Measurements from ENCODE around the gene C4orf50. TPM values are rescaled to one million over a fixed set of nuclear protein-coding genes. Genes with fewer than 3 reads are reported as not detected.

C4orf50 gene
- total and polyA plus RNA-seq, 4 experiments from 2014 or later, result 0.02 to 0.26 (median 0.25) TPM; not detected in 1

DNA sequence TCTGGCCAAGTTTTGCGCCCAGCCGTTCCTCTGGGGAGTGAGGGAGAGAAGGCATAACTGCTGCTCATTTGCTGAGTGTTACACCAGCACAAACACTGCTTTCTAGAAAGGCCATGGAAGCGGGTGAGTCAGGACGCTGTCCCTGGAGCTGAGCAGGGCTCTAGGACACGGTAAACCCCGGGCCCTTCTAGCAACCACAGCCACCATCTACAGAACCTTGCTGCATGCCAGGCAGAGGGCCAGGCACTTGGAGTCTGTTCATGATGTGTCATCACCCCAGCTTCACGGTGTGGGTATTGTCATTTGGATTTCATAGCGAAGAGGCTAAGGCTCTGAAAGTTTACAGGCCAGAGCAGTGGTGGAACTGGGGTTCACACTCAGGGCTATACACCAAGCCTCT lies 31.8 kb upstream of the C4orf50 start:
- no peaks in the 10 kb centered on the region for H3K9me3 ChIP-seq (ENCODE audit: control insufficient read depth in 1 of 2, low read length in 2 of 2)
- CTCF ChIA-PET (ENCODE audit: partially characterized antibody), result no interaction called here
- H3K27me3 ChIP-seq (ENCODE audit: insufficient read depth, low read length), result no peaks in the 10 kb centered on the region
- Mint-ChIP-seq H3K36me3 (peaks cover 7 to 11% of the 10 kb centered on the region in 2 donors), H3K9me3 (no peaks in the 10 kb centered on the region), H3K27ac (no peak overlapping the region), H3K4me3 (no peak overlapping the region), H3K27me3 (no peaks in the 10 kb centered on the region), H3K4me1 (peaks cover 0 to 6% (median 3%) of the 10 kb centered on the region in 4 donors)
- no peak overlapping the region for H3K4me3 ChIP-seq (ENCODE audit: low read length in 2 of 2)
- intact Hi-C loops (cut with micrococcal nuclease), result no loop called here
- no peak for DNase-seq
- POLR2A ChIA-PET (ENCODE audit: partially characterized antibody), result no interaction called here
- no peak overlapping the region for H3K27ac ChIP-seq (ENCODE audit: low read depth, low read length)
- H3K4me1 ChIP-seq (ENCODE audit: insufficient read depth, low read length), result no peaks in the 10 kb centered on the region
- no peaks in the 10 kb centered on the region for H3K36me3 ChIP-seq (ENCODE audit: insufficient read depth, low read length)

DNA sequence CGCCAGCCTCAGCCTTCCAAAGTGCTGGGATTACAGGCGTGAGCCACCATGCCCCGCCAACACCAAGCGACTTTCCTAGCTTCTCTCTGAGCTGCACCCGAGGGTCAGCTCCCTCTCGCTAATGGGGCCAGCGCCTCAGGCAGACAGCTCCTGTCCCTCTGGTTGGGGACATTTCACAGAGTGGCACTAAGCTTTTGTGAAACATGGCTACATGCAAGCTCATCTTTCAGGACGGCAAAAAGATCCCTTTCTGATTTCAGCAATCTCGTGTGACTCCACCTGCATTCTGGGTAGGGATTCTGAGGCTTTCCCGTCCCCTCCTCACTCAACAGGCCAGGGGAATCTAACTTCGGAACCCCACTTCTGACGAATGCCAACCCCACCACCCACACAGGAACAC lies 31.0 kb upstream of the C4orf50 start:
- POLR2A ChIA-PET (ENCODE audit: partially characterized antibody), result no interaction called here
- Mint-ChIP-seq H3K4me1 (peaks cover 0 to 6% (median 3%) of the 10 kb centered on the region in 4 donors), H3K27me3 (no peaks in the 10 kb centered on the region), H3K9me3 (no peaks in the 10 kb centered on the region), H3K36me3 (peaks cover 7 to 10% of the 10 kb centered on the region in 2 donors), H3K27ac (no peak overlapping the region), H3K4me3 (no peak overlapping the region)
- H3K4me3 ChIP-seq (ENCODE audit: low read length in 2 of 2), result no peak overlapping the region
- no peaks in the 10 kb centered on the region for H3K9me3 ChIP-seq (ENCODE audit: control insufficient read depth in 1 of 2, low read length in 2 of 2)
- intact Hi-C loops (cut with micrococcal nuclease), result no loop called here
- no peak for DNase-seq
- no peak overlapping the region for H3K27ac ChIP-seq (ENCODE audit: low read depth, low read length)
- H3K27me3 ChIP-seq (ENCODE audit: insufficient read depth, low read length), result no peaks in the 10 kb centered on the region
- CTCF ChIA-PET (ENCODE audit: partially characterized antibody), result no interaction called here
- H3K36me3 ChIP-seq (ENCODE audit: insufficient read depth, low read length), result no peaks in the 10 kb centered on the region
- H3K4me1 ChIP-seq (ENCODE audit: insufficient read depth, low read length), result no peaks in the 10 kb centered on the region

DNA sequence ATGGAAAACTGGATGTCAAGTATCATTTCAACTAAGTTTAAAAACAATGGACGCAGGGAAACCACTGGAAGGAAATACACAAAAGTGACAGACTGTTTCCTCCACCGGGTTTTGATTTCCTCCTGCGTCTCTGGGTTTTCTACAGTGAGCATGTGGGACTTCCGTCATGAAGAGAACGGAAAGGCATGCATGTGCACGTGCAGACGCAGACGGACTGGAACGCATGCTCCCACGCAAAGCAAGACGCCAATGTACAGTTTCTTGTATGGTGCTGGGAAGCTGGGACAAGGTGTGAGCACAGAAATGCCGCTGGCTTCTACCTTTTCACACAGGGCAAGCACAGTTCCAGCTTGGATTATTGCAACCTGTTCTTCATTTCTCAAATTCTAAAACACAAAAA lies 30.3 kb upstream of the C4orf50 start:
- H3K4me1 Mint-ChIP-seq, result peaks cover 0 to 6% (median 4%) of the 10 kb centered on the region in 4 donors
- peaks cover 2 to 3% of the 10 kb centered on the region in 2 donors for H3K36me3 Mint-ChIP-seq
- H3K4me3 Mint-ChIP-seq, result no peak overlapping the region
- H3K27ac ChIP-seq (ENCODE audit: low read depth, low read length), result no peak overlapping the region
- no peaks in the 10 kb centered on the region for H3K36me3 ChIP-seq (ENCODE audit: insufficient read depth, low read length)
- no peaks in the 10 kb centered on the region for H3K9me3 ChIP-seq (ENCODE audit: control insufficient read depth in 1 of 2, low read length in 2 of 2)
- ChIA-PET POLR2A (ENCODE audit: partially characterized antibody) (no interaction called here), CTCF (ENCODE audit: partially characterized antibody) (no interaction called here)
- intact Hi-C loops (cut with micrococcal nuclease), result no loop called here
- H3K27me3 ChIP-seq (ENCODE audit: insufficient read depth, low read length), result no peaks in the 10 kb centered on the region
- H3K9me3 Mint-ChIP-seq, result no peaks in the 10 kb centered on the region
- H3K27ac Mint-ChIP-seq, result no peak overlapping the region
- DNase-seq, result no peak
- no peaks in the 10 kb centered on the region for H3K27me3 Mint-ChIP-seq
- H3K4me1 ChIP-seq (ENCODE audit: insufficient read depth, low read length), result no peaks in the 10 kb centered on the region
- no peak overlapping the region for H3K4me3 ChIP-seq (ENCODE audit: low read length in 2 of 2)

DNA sequence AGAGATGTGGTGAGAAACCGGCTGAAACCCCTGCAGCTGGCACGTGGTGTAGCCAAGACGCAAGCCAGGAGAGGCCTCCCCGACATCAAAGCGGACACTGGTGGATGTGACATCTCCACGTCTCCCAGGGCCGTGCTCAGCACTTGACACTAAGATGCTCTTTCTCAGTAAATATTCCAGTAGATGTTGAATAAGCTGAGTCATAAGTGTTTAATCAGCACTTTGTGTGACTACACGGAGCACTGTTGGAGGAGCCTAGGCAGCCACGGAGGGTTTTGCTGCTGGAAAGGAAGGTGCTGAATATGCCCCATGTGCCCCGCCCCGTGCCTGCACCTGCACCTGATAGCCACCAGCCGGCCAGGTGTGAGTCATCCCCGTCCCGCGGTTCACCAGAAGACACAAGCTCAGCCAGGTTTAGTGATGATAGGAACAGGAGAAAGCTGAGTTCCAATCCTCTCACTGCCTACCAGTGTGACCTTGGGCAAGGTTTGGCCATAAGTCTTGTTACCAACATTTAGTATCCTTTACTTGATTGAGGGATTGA lies 29.0 kb upstream of the C4orf50 start:
- no peak overlapping the region for H3K27ac ChIP-seq (ENCODE audit: low read depth, low read length)
- Mint-ChIP-seq H3K4me1 (peaks cover 0 to 6% (median 4%) of the 10 kb centered on the region in 4 donors), H3K27ac (no peak overlapping the region), H3K9me3 (no peaks in the 10 kb centered on the region), H3K4me3 (no peak overlapping the region), H3K36me3 (no peaks in the 10 kb centered on the region), H3K27me3 (no peaks in the 10 kb centered on the region)
- H3K36me3 ChIP-seq (ENCODE audit: insufficient read depth, low read length), result no peaks in the 10 kb centered on the region
- DNase-seq, result no peak
- intact Hi-C loops (cut with micrococcal nuclease), result no loop called here
- H3K9me3 ChIP-seq (ENCODE audit: control insufficient read depth in 1 of 2, low read length in 2 of 2), result no peaks in the 10 kb centered on the region
- H3K4me3 ChIP-seq (ENCODE audit: low read length in 2 of 2), result no peak overlapping the region
- ChIA-PET CTCF (ENCODE audit: partially characterized antibody) (no interaction called here), POLR2A (ENCODE audit: partially characterized antibody) (no interaction called here)
- no peaks in the 10 kb centered on the region for H3K4me1 ChIP-seq (ENCODE audit: insufficient read depth, low read length)
- no peaks in the 10 kb centered on the region for H3K27me3 ChIP-seq (ENCODE audit: insufficient read depth, low read length)

DNA sequence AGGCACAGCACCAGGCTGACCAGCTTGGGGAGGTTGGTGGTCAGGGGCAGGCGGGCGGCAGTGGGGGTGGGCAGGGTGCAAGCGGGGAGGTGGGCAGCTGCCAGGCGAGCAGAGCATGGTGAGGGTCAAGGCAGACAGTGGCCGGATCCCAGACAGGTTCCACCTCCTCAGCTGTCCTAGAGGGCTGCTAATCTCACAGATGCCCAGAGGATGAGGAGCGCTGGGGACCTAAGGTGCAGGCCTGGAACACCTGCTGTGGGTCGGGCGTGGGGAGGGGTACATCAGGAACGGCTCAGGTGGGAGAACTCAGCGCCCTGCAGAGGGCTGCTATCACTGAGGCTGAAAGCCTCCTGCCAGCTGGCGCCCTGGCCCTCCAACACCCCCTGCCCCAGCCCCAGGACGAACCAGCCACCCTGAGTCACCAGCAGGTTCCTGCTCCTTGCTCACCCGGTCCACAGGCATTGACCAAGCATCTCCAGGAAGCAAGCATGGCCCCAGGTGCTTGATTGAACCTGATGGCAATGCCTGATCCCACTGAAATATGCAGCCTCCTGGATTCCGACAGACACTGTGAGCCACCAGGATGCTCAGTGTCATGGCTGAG lies 28.4 kb upstream of the C4orf50 start:
- Histone ChIP-seq H3K27me3 (ENCODE audit: insufficient read depth, low read length) (no peaks in the 10 kb centered on the region), H3K4me3 (ENCODE audit: low read length in 2 of 2) (no peak overlapping the region), H3K36me3 (ENCODE audit: insufficient read depth, low read length) (no peaks in the 10 kb centered on the region), H3K27ac (ENCODE audit: low read depth, low read length) (no peak overlapping the region), H3K4me1 (ENCODE audit: insufficient read depth, low read length) (no peaks in the 10 kb centered on the region), H3K9me3 (ENCODE audit: control insufficient read depth in 1 of 2, low read length in 2 of 2) (no peaks in the 10 kb centered on the region)
- Mint-ChIP-seq H3K4me3 (no peak overlapping the region), H3K4me1 (peaks cover 0 to 6% (median 4%) of the 10 kb centered on the region in 4 donors), H3K27ac (no peak overlapping the region), H3K9me3 (no peaks in the 10 kb centered on the region), H3K36me3 (no peaks in the 10 kb centered on the region), H3K27me3 (no peaks in the 10 kb centered on the region)
- CTCF ChIA-PET (ENCODE audit: partially characterized antibody), result no interaction called here
- DNase-seq, result no peak
- POLR2A ChIA-PET (ENCODE audit: partially characterized antibody), result no interaction called here
- intact Hi-C loops (cut with micrococcal nuclease), result no loop called here

DNA sequence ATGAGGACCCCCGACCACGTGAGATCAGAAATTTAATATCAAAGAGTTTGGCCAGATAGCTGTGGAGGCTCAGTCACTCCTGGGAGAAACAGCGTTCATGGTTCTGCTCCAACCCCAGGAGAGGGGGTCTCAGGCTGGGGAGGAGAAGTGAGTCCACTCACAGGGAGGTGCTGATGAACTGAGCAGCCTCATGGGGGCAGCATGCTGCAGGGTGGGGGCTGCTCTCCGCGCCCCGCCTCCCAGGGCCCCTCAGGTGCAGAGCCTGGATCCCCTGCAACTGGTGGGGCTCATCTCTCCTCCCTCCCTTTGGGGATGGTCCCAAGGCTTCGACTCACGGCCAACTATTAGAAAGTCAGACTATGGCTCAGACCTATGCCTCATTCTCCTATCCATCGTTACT lies 26.6 kb upstream of the C4orf50 start:
- Histone ChIP-seq H3K4me1 (ENCODE audit: insufficient read depth, low read length) (no peaks in the 10 kb centered on the region), H3K9me3 (ENCODE audit: control insufficient read depth in 1 of 2, low read length in 2 of 2) (no peaks in the 10 kb centered on the region), H3K4me3 (ENCODE audit: low read length in 2 of 2) (no peak overlapping the region), H3K27ac (ENCODE audit: low read depth, low read length) (no peak overlapping the region), H3K27me3 (ENCODE audit: insufficient read depth, low read length) (no peaks in the 10 kb centered on the region), H3K36me3 (ENCODE audit: insufficient read depth, low read length) (no peaks in the 10 kb centered on the region)
- no peaks in the 10 kb centered on the region for H3K9me3 Mint-ChIP-seq
- H3K27me3 Mint-ChIP-seq, result no peaks in the 10 kb centered on the region
- ChIA-PET POLR2A (ENCODE audit: partially characterized antibody) (no interaction called here), CTCF (ENCODE audit: partially characterized antibody) (no interaction called here)
- intact Hi-C loops (cut with micrococcal nuclease), result no loop called here
- H3K27ac Mint-ChIP-seq, result no peak overlapping the region
- no peak overlapping the region for H3K4me3 Mint-ChIP-seq
- H3K36me3 Mint-ChIP-seq, result no peaks in the 10 kb centered on the region
- H3K4me1 Mint-ChIP-seq, result peaks cover 0 to 6% (median 4%) of the 10 kb centered on the region in 4 donors
- no peak for DNase-seq

DNA sequence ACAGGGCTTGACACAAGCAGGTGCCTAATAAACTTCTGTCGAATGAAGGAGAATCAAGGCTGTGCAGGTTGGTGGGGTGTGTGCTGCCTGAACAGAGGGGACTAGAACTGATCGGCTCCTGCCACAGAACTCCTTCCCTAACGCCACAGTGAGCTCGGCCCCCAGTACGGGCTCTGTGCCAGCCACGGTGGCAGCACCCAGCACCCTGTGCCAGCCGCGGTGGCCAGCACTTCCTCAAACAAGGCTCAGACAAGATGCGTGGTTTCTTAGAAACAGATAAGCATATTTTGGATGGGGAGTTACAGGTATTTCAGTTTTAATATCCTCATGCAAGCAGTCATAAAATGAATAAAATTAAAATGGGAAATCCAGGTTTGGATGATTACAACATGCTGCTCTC lies 26.0 kb upstream of the C4orf50 start:
- Histone ChIP-seq H3K27me3 (ENCODE audit: insufficient read depth, low read length) (no peaks in the 10 kb centered on the region), H3K4me1 (ENCODE audit: insufficient read depth, low read length) (no peaks in the 10 kb centered on the region), H3K9me3 (ENCODE audit: control insufficient read depth in 1 of 2, low read length in 2 of 2) (no peaks in the 10 kb centered on the region), H3K4me3 (ENCODE audit: low read length in 2 of 2) (no peak overlapping the region), H3K36me3 (ENCODE audit: insufficient read depth, low read length) (no peaks in the 10 kb centered on the region), H3K27ac (ENCODE audit: low read depth, low read length) (no peak overlapping the region)
- H3K9me3 Mint-ChIP-seq, result no peaks in the 10 kb centered on the region
- ChIA-PET CTCF (ENCODE audit: partially characterized antibody) (no interaction called here), POLR2A (ENCODE audit: partially characterized antibody) (no interaction called here)
- intact Hi-C loops (cut with micrococcal nuclease), result no loop called here
- no peaks in the 10 kb centered on the region for H3K27me3 Mint-ChIP-seq
- peaks cover 0 to 6% (median 3%) of the 10 kb centered on the region in 4 donors for H3K4me1 Mint-ChIP-seq
- no peaks in the 10 kb centered on the region for H3K36me3 Mint-ChIP-seq
- no peak for DNase-seq
- no peak overlapping the region for H3K4me3 Mint-ChIP-seq
- H3K27ac Mint-ChIP-seq, result no peak overlapping the region

DNA sequence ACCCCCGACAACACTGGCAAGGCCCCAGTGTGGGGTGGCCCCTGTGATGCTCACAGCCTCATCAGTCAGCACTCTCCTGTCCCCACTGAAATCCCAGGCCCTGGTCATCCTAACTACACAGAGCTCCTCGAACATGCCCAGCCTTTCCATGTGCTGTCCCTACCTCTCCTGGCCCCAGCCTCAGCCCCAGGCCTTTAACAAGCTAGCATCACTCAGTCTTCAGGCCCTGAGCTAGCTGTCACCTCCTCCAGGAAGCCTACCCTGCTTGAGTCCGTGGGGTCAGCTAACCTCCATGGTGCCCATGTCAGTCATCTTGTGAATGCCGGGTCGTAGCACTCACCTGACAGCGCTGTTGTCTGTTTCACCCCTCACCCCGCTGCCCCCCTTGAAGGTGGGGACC lies 25.6 kb upstream of the C4orf50 start:
- H3K9me3 ChIP-seq (ENCODE audit: control insufficient read depth in 1 of 2, low read length in 2 of 2), result no peaks in the 10 kb centered on the region
- no peak for DNase-seq
- intact Hi-C loops (cut with micrococcal nuclease), result no loop called here
- Mint-ChIP-seq H3K27me3 (no peaks in the 10 kb centered on the region), H3K36me3 (no peaks in the 10 kb centered on the region), H3K9me3 (no peaks in the 10 kb centered on the region), H3K4me1 (peaks cover 0 to 6% (median 3%) of the 10 kb centered on the region in 4 donors), H3K27ac (peak overlapping the region in 1 of 7 donors; percentile 51), H3K4me3 (no peak overlapping the region)
- no peaks in the 10 kb centered on the region for H3K4me1 ChIP-seq (ENCODE audit: insufficient read depth, low read length)
- no peaks in the 10 kb centered on the region for H3K27me3 ChIP-seq (ENCODE audit: insufficient read depth, low read length)
- POLR2A ChIA-PET (ENCODE audit: partially characterized antibody), result no interaction called here
- H3K4me3 ChIP-seq (ENCODE audit: low read length in 2 of 2), result no peak overlapping the region
- CTCF ChIA-PET (ENCODE audit: partially characterized antibody), result no interaction called here
- H3K36me3 ChIP-seq (ENCODE audit: insufficient read depth, low read length), result no peaks in the 10 kb centered on the region
- H3K27ac ChIP-seq (ENCODE audit: low read depth, low read length), result no peak overlapping the region
